Liver (tissue), 9 donors: Measurements from ENCODE around the gene UBE3B. TPM values are rescaled to one million over a fixed set of nuclear protein-coding genes. Genes with fewer than 3 reads are reported as not detected.

Experiments used
- DNase-seq: peaks from one replicate; pipeline ENCODE4 v3.0.0-alpha.2; 2017; ENCODE audit warnings: low spot score
- H3K27ac ChIP-seq, 2 donors: one replicate each; pipeline ENCODE4 v1.7.0; 2013; ENCODE audit warnings: inconsistent platforms in 2 of 2, low read length in 2 of 2, control low read depth in 1 of 2, low read depth in 1 of 2, mild to moderate bottlenecking in 1 of 2
- H3K27me3 ChIP-seq, 4 donors: one replicate each; pipeline versions ENCODE4 v1.6.1 to v1.7.0; 2013; ENCODE audit warnings: low read length in 3 of 4, inconsistent platforms in 1 of 4, mild to moderate bottlenecking in 1 of 4, moderate library complexity in 1 of 4; ENCODE audit not compliant: control insufficient read depth in 4 of 4, insufficient read depth in 4 of 4
- H3K36me3 ChIP-seq, 4 donors: one replicate each; pipeline versions ENCODE4 v1.6.1 to v1.7.0; 2013; ENCODE audit warnings: low read length in 3 of 4, mild to moderate bottlenecking in 3 of 4, low read depth in 1 of 4, moderate library complexity in 1 of 4; ENCODE audit not compliant: control insufficient read depth in 4 of 4, insufficient read depth in 3 of 4
- H3K4me1 ChIP-seq, 4 donors: one replicate each; pipeline versions ENCODE4 v1.6.1 to v1.7.0; 2013; ENCODE audit warnings: low read length in 3 of 4, mild to moderate bottlenecking in 3 of 4, moderate library complexity in 1 of 4; ENCODE audit not compliant: control insufficient read depth in 4 of 4, insufficient read depth in 4 of 4
- H3K4me3 ChIP-seq, 3 donors: one replicate each; pipeline versions ENCODE4 v1.6.1 to v1.7.0; 2013; ENCODE audit warnings: low read length in 3 of 3, control low read depth in 1 of 3, low read depth in 1 of 3, mild to moderate bottlenecking in 1 of 3
- H3K9ac ChIP-seq, 2 donors: one replicate each; pipeline ENCODE4 v1.7.0; 2013; ENCODE audit warnings: low read length in 2 of 2, mild to moderate bottlenecking in 2 of 2, moderate library complexity in 2 of 2, control low read depth in 1 of 2, low read depth in 1 of 2
- H3K9me3 ChIP-seq, 4 donors: one replicate each; pipeline versions ENCODE4 v1.6.1 to v1.7.0; 2013; ENCODE audit warnings: low read length in 3 of 4; ENCODE audit not compliant: control insufficient read depth in 4 of 4
- CTCF ChIP-seq: fragments of 150-350 bp; IDR thresholded peaks from 2 replicates; pipeline ENCODE4 v1.5.1; 2017; ENCODE audit warnings: improper control_type of control experiment, low read depth, low read length; ENCODE audit not compliant: missing input control
- FOXA1 ChIP-seq: IDR thresholded peaks from 2 replicates; pipeline ENCODE4 v1.6.1; 2016; ENCODE audit warnings: antibody characterized with exemption
- FOXA2 ChIP-seq: IDR thresholded peaks from 2 replicates; pipeline ENCODE4 v1.6.1; 2016; ENCODE audit warnings: antibody characterized with exemption
- GABPA ChIP-seq, 2 donors: IDR thresholded peaks in 1 of 2; conservative IDR thresholded peaks in 1 of 2; 2 replicates each; pipeline ENCODE4 v1.6.1; 2016; ENCODE audit warnings: antibody characterized with exemption in 2 of 2, mild to moderate bottlenecking in 1 of 2, moderate library complexity in 1 of 2
- HNF4A ChIP-seq, 2 donors: conservative IDR thresholded peaks; 2 replicates each; pipeline ENCODE4 v1.6.1; 2016; ENCODE audit warnings: antibody characterized with exemption in 2 of 2, mild to moderate bottlenecking in 2 of 2
- HNF4G ChIP-seq: IDR thresholded peaks from 2 replicates; pipeline ENCODE4 v1.6.1; 2016; ENCODE audit warnings: antibody characterized with exemption
- JUND ChIP-seq, 2 donors: IDR thresholded peaks; 2 replicates each; pipeline ENCODE4 v1.6.1; 2016; ENCODE audit warnings: antibody characterized with exemption in 2 of 2
- MAX ChIP-seq: IDR thresholded peaks from 2 replicates; pipeline ENCODE4 v1.6.1; 2016; ENCODE audit warnings: antibody characterized with exemption
- NR2F2 ChIP-seq: IDR thresholded peaks from 2 replicates; pipeline ENCODE4 v1.6.1; 2016; ENCODE audit warnings: antibody characterized with exemption
- RAD21 ChIP-seq, 2 donors: IDR thresholded peaks; 2 replicates each; pipeline ENCODE4 v1.6.1; 2016; ENCODE audit warnings: antibody characterized with exemption in 2 of 2, mild to moderate bottlenecking in 2 of 2
- REST ChIP-seq: IDR thresholded peaks from 2 replicates; pipeline ENCODE4 v1.6.1; 2016; ENCODE audit warnings: antibody characterized with exemption, mild to moderate bottlenecking
- RXRA ChIP-seq, 2 donors: IDR thresholded peaks; 2 replicates each; pipeline ENCODE4 v1.6.1; 2017 to 2018; ENCODE audit warnings: antibody characterized with exemption in 2 of 2, mild to moderate bottlenecking in 1 of 2
- SP1 ChIP-seq: IDR thresholded peaks from 2 replicates; pipeline ENCODE4 v1.6.1; 2018; ENCODE audit warnings: antibody characterized with exemption, mild to moderate bottlenecking
- TAF1 ChIP-seq: conservative IDR thresholded peaks from 2 replicates; pipeline ENCODE4 v1.6.1; 2016; ENCODE audit warnings: antibody characterized with exemption, mild to moderate bottlenecking
- YY1 ChIP-seq: IDR thresholded peaks from 2 replicates; pipeline ENCODE4 v1.6.1; 2016; ENCODE audit warnings: antibody characterized with exemption, mild to moderate bottlenecking
- ZBTB33 ChIP-seq: IDR thresholded peaks from 2 replicates; pipeline ENCODE4 v1.6.1; 2016; ENCODE audit warnings: antibody characterized with exemption
- WGBS: extraction: QIAGEN DNeasy Blood & Tissue Kit; methylation state at CpG from one replicate; pipeline ENCODE4 v1.1.7; 2013; 5-methylcytosine and 5-hydroxymethylcytosine counted together
- polyA plus RNA-seq, 2 donors: library from polyadenylated mRNA; stranded (reverse) in 1 of 2; unstranded in 1 of 2; fragments of 200-250 nt in 1 of 2; fragments of >200 nt in 1 of 2; fragmentation: Nextera tagmentation in 1 of 2; extraction: Ambion mirVana in 1 of 2; gene quantifications; one replicate each; pipeline versions ENCODE4 v1.2.1 to v1.2.3, GENCODE V29; 2013 to 2015
- total RNA-seq, 2 donors: library from RNA; depleted of rRNA; stranded (reverse); fragments of >200 nt; gene quantifications; one replicate each; pipeline ENCODE4 v1.2.3, GENCODE V29; 2014
- donor health status: healthy.
- donor health status: healthy.
- donor health status: healthy.
- donor health status: healthy.
- donor health status: healthy.

The UBE3B gene
- total and polyA plus RNA-seq, 4 donors: 9.3 to 43.4 (median 24.1) TPM

- Histone ChIP-seq H3K27ac (no peak overlapping the region), H3K4me1 (peaks cover 2 to 57% (median 45%) of the 10 kb centered on the region in 4 donors), H3K4me3 (no peak overlapping the region), H3K9ac (no peak overlapping the region), H3K9me3 (no peaks in the 10 kb centered on the region), H3K36me3 (peaks cover 0 to 2% (median 0%) of the 10 kb centered on the region in 4 donors), H3K27me3 (no peaks in the 10 kb centered on the region)
- 65% methylated on average over 16 of the region's 16 CpGs for WGBS
- DNase-seq: no peak
- TF ChIP-seq NR2F2 (no peak), HNF4G (no peak), MAX (no peak), JUND (IDR thresholded peaks at IDR 0.05) (no peak), SP1 (no peak), RXRA (IDR thresholded peaks at IDR 0.05) (no peak), FOXA2 (no peak), TAF1 (no peak), RAD21 (IDR thresholded peaks at IDR 0.05) (no peak), REST (no peak), YY1 (no peak), CTCF (no peak), FOXA1 (no peak), HNF4A (conservative IDR thresholded peaks at IDR 0.05) (no peak)
Measured at GRCh38 chr12:109553906-109554500, 76.6 kb downstream of the UBE3B start.

GRCh38 chr12:109554761-109555160 is 77.3 kb downstream of the UBE3B start:
- Histone ChIP-seq H3K4me1 (peaks cover 2 to 64% (median 48%) of the 10 kb centered on the region in 4 donors), H3K9me3 (no peaks in the 10 kb centered on the region), H3K27ac (no peak overlapping the region), H3K9ac (no peak overlapping the region), H3K36me3 (peaks cover 0 to 2% (median under 1%) of the 10 kb centered on the region in 4 donors), H3K27me3 (no peaks in the 10 kb centered on the region), H3K4me3 (no peak overlapping the region)
- DNase-seq: no peak
- WGBS: 41% methylated on average over 6 of the region's 6 CpGs
- TF ChIP-seq ZBTB33: no peak
- TF ChIP-seq MAX: no peak
- no peak for TF ChIP-seq RAD21 (IDR thresholded peaks at IDR 0.05)
- TF ChIP-seq TAF1: no peak
- TF ChIP-seq FOXA2: no peak
- no peak for TF ChIP-seq GABPA (IDR thresholded peaks at IDR 0.05 in 1 of 2, conservative IDR thresholded peaks at IDR 0.05 in 1 of 2)
- no peak for TF ChIP-seq RXRA (IDR thresholded peaks at IDR 0.05)
